HepG2 (cell line): ENCODE results near the gene GTF2H4. TPM values are rescaled to one million over a fixed set of nuclear protein-coding genes. Genes with fewer than 3 reads are reported as not detected.

Source experiments
- ATAC-seq: fragments of 200-7000 bp; cut with Tn5 transposase; 3 replicates; pipeline ENCODE4 v1.9.1; 2020; ENCODE audit warnings: mild to moderate bottlenecking, moderate library complexity
- BruUV-seq: library from RNA; stranded (reverse); fragments of 400-500 nt; replicated peaks from 2 replicates; lab custom pipeline; 2021; lab: Mats Ljungman, UMichigan
- CTCF ChIA-PET: fragments of 300-600 bp; formaldehyde crosslinking; extraction: SDS; loops from one replicate; lab custom pipeline; 2021; ENCODE audit warnings: low total read pairs, inconsistent platforms, low intra/inter-chr PET ratio; lab: Yijun Ruan, JAX
- POLR2A ChIA-PET: fragments of 350-600 bp; sonication (Branson Sonifier 250); formaldehyde crosslinking; loops from one replicate; lab custom pipeline; 2020; ENCODE audit warnings: antibody characterized with exemption, inconsistent platforms; lab: Yijun Ruan, JAX
- DNase-seq: peaks from one replicate; pipeline ENCODE4 v3.0.0-alpha.2; 2015; ENCODE audit warnings: low spot score
- FAIRE-seq: peaks from 3 replicates; lab custom pipeline; 2011; peaks lifted over from hg19 to GRCh38; lab: Jason Lieb, UNC
- H2AFZ ChIP-seq: one replicate; pipeline ENCODE4 v1.6.1; 2011; ENCODE audit warnings: low read length, inconsistent platforms
- H3K27ac ChIP-seq: fragments of 300-600 bp; 3 replicates; pipeline ENCODE4 v1.8.0; 2011; ENCODE audit warnings: mixed run types, mild to moderate bottlenecking, mixed read lengths, low read length, inconsistent platforms; ENCODE audit not compliant: insufficient read depth; ENCODE audit errors: extremely low read length
- H3K27me3 ChIP-seq, 2 experiments: fragments of 200-600 bp in 1 of 2; 2 replicates in 1 of 2; 3 replicates in 1 of 2; pipeline versions ENCODE4 v1.6.0 to v1.8.0; 2011; ENCODE audit warnings: low read length in 2 of 2, mild to moderate bottlenecking in 2 of 2, moderate library complexity in 2 of 2, inconsistent platforms in 1 of 2; ENCODE audit not compliant: insufficient read depth in 2 of 2, control insufficient read depth in 1 of 2
- H3K36me3 ChIP-seq, 2 experiments: fragments of 200-600 bp in 1 of 2; replicated peaks in 1 of 2; 2 replicates in 1 of 2; 3 replicates in 1 of 2; pipeline versions ENCODE4 v1.5.1 to v1.8.0; 2011; ENCODE audit warnings: low read length in 2 of 2, inconsistent platforms in 1 of 2; ENCODE audit not compliant: insufficient read depth in 2 of 2, control insufficient read depth in 1 of 2
- H3K4me1 ChIP-seq: 2 replicates; pipeline ENCODE4 v1.5.1; 2012; ENCODE audit warnings: low read length, inconsistent platforms; ENCODE audit not compliant: insufficient read depth
- H3K4me2 ChIP-seq: 2 replicates; pipeline ENCODE4 v1.6.0; 2011; ENCODE audit warnings: low read depth, low read length, inconsistent platforms
- H3K4me3 ChIP-seq, 3 experiments: fragments of 200-600 bp in 1 of 3; sonication (generic), shearing (Covaris generic) in 1 of 3; replicated peaks in 1 of 3; 2 replicates each; pipeline ENCODE4 v1.5.1; 2011 to 2016; ENCODE audit warnings: low read length in 3 of 3, inconsistent platforms in 2 of 3, low read depth in 2 of 3, mild to moderate bottlenecking in 2 of 3, control low read depth in 1 of 3, mixed read lengths in 1 of 3; ENCODE audit not compliant: insufficient read depth in 1 of 3
- H3K79me2 ChIP-seq: one replicate; pipeline ENCODE4 v1.6.1; 2011; ENCODE audit warnings: low read length, inconsistent platforms; ENCODE audit not compliant: insufficient read depth
- H3K9ac ChIP-seq: 2 replicates; pipeline ENCODE4 v1.6.0; 2011; ENCODE audit warnings: mild to moderate bottlenecking, low read depth, low read length, inconsistent platforms; ENCODE audit not compliant: insufficient read depth
- H3K9me3 ChIP-seq: 2 replicates; pipeline ENCODE4 v1.5.1; 2012; ENCODE audit warnings: mild to moderate bottlenecking, low read length
- H4K20me1 ChIP-seq: 2 replicates; pipeline ENCODE4 v1.6.0; 2011; ENCODE audit warnings: inconsistent platforms, mild to moderate bottlenecking, low read length, moderate library complexity; ENCODE audit not compliant: insufficient read depth
- GFI1 ChIP-seq: sonication (generic); formaldehyde crosslinking; IDR thresholded peaks from 2 replicates; pipeline ENCODE4 v1.5.0; 2020; ENCODE audit warnings: missing genetic modification reagents, mild to moderate bottlenecking, borderline replicate concordance
- HDAC6 ChIP-seq: fragments of 200-600 bp; sonication (generic); IDR thresholded peaks from 2 replicates; pipeline ENCODE4 v1.7.0; 2017; ENCODE audit warnings: mild to moderate bottlenecking, antibody characterized with exemption, low read length, low read depth
- HMG20B ChIP-seq: conservative IDR thresholded peaks from 2 replicates; pipeline ENCODE4 v1.6.1; 2016; ENCODE audit warnings: missing genetic modification reagents, missing compliant biosample characterization
- KDM2A ChIP-seq: sonication (generic); formaldehyde crosslinking; IDR thresholded peaks from 2 replicates; pipeline ENCODE4 v1.4.0; 2020; ENCODE audit warnings: low read depth, missing genetic modification reagents, borderline replicate concordance
- MAF1 ChIP-seq: sonication (generic); formaldehyde crosslinking; IDR thresholded peaks from 2 replicates; pipeline ENCODE4 v1.5.0; 2020; ENCODE audit warnings: missing genetic modification reagents, borderline replicate concordance
- NR2F6 ChIP-seq, 2 experiments: IDR thresholded peaks; 2 replicates each; pipeline ENCODE4 v1.6.1; 2016; ENCODE audit warnings: antibody characterized with exemption in 1 of 2, mild to moderate bottlenecking in 1 of 2
- ONECUT2 ChIP-seq: sonication (generic); formaldehyde crosslinking; IDR thresholded peaks from 2 replicates; pipeline ENCODE4 v1.4.0; 2020; ENCODE audit warnings: missing genetic modification reagents
- POGZ ChIP-seq: sonication (generic); formaldehyde crosslinking; IDR thresholded peaks from 2 replicates; pipeline ENCODE4 v1.4.0; 2020; ENCODE audit warnings: mild to moderate bottlenecking, missing genetic modification reagents
- RAD21 ChIP-seq: fragments of 450-650 bp; formaldehyde crosslinking; IDR thresholded peaks from 2 replicates; pipeline ENCODE4 v1.5.0; 2020; ENCODE audit warnings: mild to moderate bottlenecking
- SALL1 ChIP-seq: sonication (generic); formaldehyde crosslinking; IDR thresholded peaks from 2 replicates; pipeline ENCODE4 v1.8.0; 2022; ENCODE audit warnings: mild to moderate bottlenecking, missing genetic modification reagents
- SAP130 ChIP-seq: IDR thresholded peaks from 2 replicates; pipeline ENCODE4 v1.6.1; 2016; ENCODE audit warnings: low read depth
- SP1 ChIP-seq, 2 experiments: fragments of 450-650 bp in 1 of 2; sonication (generic) in 1 of 2; formaldehyde crosslinking in 1 of 2; IDR thresholded peaks; 2 replicates each; pipeline versions ENCODE4 v1.4.0 to v1.6.1; 2016 to 2020; ENCODE audit warnings: missing genetic modification reagents in 1 of 2
- ZC3H4 ChIP-seq: sonication (generic); formaldehyde crosslinking; IDR thresholded peaks from 2 replicates; pipeline ENCODE4 v1.4.0; 2020; ENCODE audit warnings: missing genetic modification reagents, borderline replicate concordance
- ZNF10 ChIP-seq: sonication (generic); formaldehyde crosslinking; IDR thresholded peaks from 2 replicates; pipeline ENCODE4 v1.4.0; 2020; ENCODE audit warnings: mild to moderate bottlenecking, low read depth, missing genetic modification reagents, borderline replicate concordance
- ZNF598 ChIP-seq: sonication (generic); formaldehyde crosslinking; IDR thresholded peaks from 2 replicates; pipeline ENCODE4 v1.5.1; 2020; ENCODE audit warnings: mild to moderate bottlenecking, missing genetic modification reagents, borderline replicate concordance
- ZNF629 ChIP-seq: sonication (generic); formaldehyde crosslinking; conservative IDR thresholded peaks from 2 replicates; pipeline ENCODE4 v1.5.0; 2020; ENCODE audit warnings: missing genetic modification reagents
- ZNF678 ChIP-seq: sonication (generic); formaldehyde crosslinking; IDR thresholded peaks from 2 replicates; pipeline ENCODE4 v1.4.0; 2020; ENCODE audit warnings: mild to moderate bottlenecking, missing genetic modification reagents
- ZNF747 ChIP-seq: sonication (generic); formaldehyde crosslinking; IDR thresholded peaks from 2 replicates; pipeline ENCODE4 v1.8.1; 2023; ENCODE audit warnings: missing genetic modification reagents, mild to moderate bottlenecking, borderline replicate concordance
- WGBS: methylation state at CpG from one replicate; pipeline ENCODE4 v1.1.6; 2017; ENCODE audit warnings: low lambda C conversion rate; 5-methylcytosine and 5-hydroxymethylcytosine counted together
- in situ Hi-C: cut with HindIII; loops from 2 replicates; pipeline ENCODE4 v1.10.0; 2017; ENCODE audit warnings: low pct_unique_long_range_greater_than_20kb; ENCODE audit not compliant: extremely low pct_ligation_motif_present
- intact Hi-C: fragments of 100-400 bp; cut with micrococcal nuclease; formaldehyde crosslinking; loops from one replicate; pipeline ENCODE4 v1.10.0; 2022; ENCODE audit not compliant: unreplicated experiment
- polyA plus RNA-seq, 8 experiments: library from polyadenylated mRNA; depleted of rRNA in 3 of 8; stranded (reverse) in 7 of 8; unstranded in 1 of 8; fragments of >200 nt; fragmentation: Illumina TruSeq in 4 of 8; extraction: Trizol in 4 of 8; gene quantifications; 2 replicates each; pipeline versions ENCODE4 v1.2.1 to v1.2.3, GENCODE V29; 2011 to 2016; ENCODE audit warnings: low read depth in 4 of 8, missing spikeins in 1 of 8, mixed read lengths in 1 of 8; ENCODE audit not compliant: insufficient read depth in 1 of 8
- total RNA-seq, 5 experiments: library from RNA; depleted of rRNA; stranded (reverse); fragments of >200 nt; fragmentation: Illumina TruSeq; extraction: Trizol; gene quantifications; 2 replicates each; pipeline ENCODE4 v1.2.3, GENCODE V29; 2016; ENCODE audit warnings: low read depth in 1 of 5
- TF ChIP-seq, protein P1 (sequence below): sonication (generic); formaldehyde crosslinking; IDR thresholded peaks from 2 replicates; pipeline ENCODE4 v1.4.0; 2020; ENCODE audit warnings: low read depth, mild to moderate bottlenecking, missing genetic modification reagents
- TF ChIP-seq, protein P2 (sequence below): IDR thresholded peaks from 2 replicates; pipeline ENCODE4 v1.6.1; 2012; ENCODE audit warnings: inconsistent platforms

The GTF2H4 gene
- total and polyA plus RNA-seq, 2 of the 13 experiments (the other 11 are each of a cell fraction or from before 2014, with no cell fraction given): 15.9 to 49.3 TPM

DNA sequence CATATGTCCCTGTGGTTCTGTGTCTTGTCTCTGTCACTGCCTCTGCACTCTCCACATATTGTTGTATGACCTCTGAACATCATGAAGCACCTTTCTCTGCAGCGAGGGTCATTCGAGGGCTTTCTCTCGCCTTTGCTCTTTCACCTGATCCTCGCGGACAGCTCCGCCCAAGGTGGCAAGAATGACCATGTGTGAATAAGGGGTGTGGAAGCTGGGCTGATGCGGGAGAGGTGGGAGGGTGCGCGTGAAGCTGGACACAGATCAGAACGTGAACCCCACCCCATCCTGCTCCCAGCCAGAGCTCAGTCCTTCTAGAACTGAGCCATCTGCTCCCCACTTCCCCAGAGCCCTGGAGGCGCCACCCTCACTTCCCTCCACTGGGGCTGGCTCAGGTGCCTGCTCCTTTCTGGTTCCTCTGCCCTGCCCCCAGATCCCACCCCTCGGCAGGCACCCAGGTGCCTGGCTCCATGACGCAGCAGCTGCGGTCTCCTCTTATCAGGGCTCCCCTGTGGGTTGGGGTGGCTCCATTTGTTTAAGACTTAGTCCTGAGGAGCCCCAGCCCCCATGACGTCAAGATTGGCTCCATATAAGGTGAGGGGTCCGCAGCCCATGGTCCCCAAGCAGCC is 32.5 kb downstream of the GTF2H4 start, which contains the start of gene MUCL3 (continued):
- no peak for TF ChIP-seq ZNF747

DNA sequence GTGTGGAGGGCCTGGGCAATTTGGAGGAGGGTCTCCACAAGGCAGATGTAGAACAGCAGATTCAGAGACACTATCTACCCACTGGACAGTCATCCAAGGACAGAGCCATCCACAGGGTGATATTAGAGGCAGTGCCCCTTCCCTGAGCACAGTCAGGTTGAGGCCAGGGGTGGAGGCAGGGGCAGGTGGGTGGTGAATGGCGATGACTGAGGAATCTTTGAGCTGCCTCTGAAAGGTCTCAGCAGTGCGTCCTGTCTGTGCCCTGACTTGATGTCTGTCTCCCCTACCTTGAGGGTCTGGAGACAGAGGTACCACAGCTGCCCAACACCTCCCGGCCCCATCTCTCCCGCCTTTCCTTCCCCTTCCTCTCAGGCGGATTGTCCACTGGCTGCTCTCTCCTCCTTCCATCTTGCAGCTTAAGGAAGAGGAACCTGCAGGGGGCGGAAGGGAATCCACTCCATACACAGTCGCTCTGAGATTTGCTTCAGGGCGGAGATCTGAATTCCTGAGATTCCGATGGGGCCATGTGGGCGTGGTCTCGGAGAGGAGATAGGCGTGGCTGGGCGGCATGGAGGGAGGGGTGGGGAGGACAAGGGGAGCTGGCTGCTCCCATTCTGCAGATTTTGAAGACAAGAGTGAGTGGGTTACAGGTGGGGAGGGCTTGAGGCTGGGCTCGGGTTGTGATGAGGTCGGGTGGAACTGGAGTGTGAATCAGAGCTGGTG is 34.5 kb downstream of the GTF2H4 start:
- no peak overlapping the region for H2AFZ ChIP-seq
- TF ChIP-seq NR2F6 (IDR thresholded peaks at IDR 0.05) (no peak), NR2F6 (CRISPR knock-in tag; IDR thresholded peaks at IDR 0.05) (peak; percentile 32; the same call in 1 of the 2 replicates), POGZ (0 out of 2 replicates have a peak, but pooled peaks have one; percentile 25), ZNF629 (CRISPR knock-in tag) (peak; percentile 88), RAD21 (CRISPR knock-in tag) (peak; percentile 50; the same call in 1 of the 2 replicates), MAF1 (CRISPR knock-in tag) (no peak), SAP130 (CRISPR knock-in tag) (0 out of 2 replicates have a peak, but pooled peaks have one; percentile 26), SALL1 (CRISPR knock-in tag) (peak; percentile 48; the same call in 1 of the 2 replicates), ZNF598 (CRISPR knock-in tag) (peak; percentile 27; the same call in 1 of the 2 replicates), HDAC6 (no peak), ZNF10 (CRISPR knock-in tag) (no peak), KDM2A (peak; percentile 16; the same call in 1 of the 2 replicates), SP1 (IDR thresholded peaks at IDR 0.05) (no peak), SP1 (CRISPR knock-in tag; IDR thresholded peaks at IDR 0.05) (peak; percentile 72), ZNF678 (CRISPR knock-in tag) (no peak), ZC3H4 (CRISPR knock-in tag) (no peak), ONECUT2 (CRISPR knock-in tag) (no peak), HMG20B (CRISPR knock-in tag) (peak; percentile 91), GFI1 (peak; percentile 98)
- TF ChIP-seq, protein P1, sequence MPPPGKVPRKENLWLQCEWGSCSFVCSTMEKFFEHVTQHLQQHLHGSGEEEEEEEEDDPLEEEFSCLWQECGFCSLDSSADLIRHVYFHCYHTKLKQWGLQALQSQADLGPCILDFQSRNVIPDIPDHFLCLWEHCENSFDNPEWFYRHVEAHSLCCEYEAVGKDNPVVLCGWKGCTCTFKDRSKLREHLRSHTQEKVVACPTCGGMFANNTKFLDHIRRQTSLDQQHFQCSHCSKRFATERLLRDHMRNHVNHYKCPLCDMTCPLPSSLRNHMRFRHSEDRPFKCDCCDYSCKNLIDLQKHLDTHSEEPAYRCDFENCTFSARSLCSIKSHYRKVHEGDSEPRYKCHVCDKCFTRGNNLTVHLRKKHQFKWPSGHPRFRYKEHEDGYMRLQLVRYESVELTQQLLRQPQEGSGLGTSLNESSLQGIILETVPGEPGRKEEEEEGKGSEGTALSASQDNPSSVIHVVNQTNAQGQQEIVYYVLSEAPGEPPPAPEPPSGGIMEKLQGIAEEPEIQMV (CRISPR knock-in tag): 0 out of 2 replicates have a peak, but pooled peaks have one; percentile 41
- TF ChIP-seq, protein P2, sequence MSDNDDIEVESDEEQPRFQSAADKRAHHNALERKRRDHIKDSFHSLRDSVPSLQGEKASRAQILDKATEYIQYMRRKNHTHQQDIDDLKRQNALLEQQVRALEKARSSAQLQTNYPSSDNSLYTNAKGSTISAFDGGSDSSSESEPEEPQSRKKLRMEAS: 0 out of 2 replicates have a peak, but pooled peaks have one; percentile 30

More for the DNA sequence above, 34.5 kb downstream of the GTF2H4 start:
- 8% methylated on average over 15 of the region's 15 CpGs for WGBS
- Histone ChIP-seq H3K9me3 (no peaks in the 10 kb centered on the region), H3K4me2 (peak overlapping the region; percentile 5; the same call in 1 of the 2 replicates), H3K4me3 (no peak overlapping the region), H3K27ac (no peak overlapping the region), H3K9ac (no peak overlapping the region), H3K27me3 (peaks cover 2 to 39% of the 10 kb centered on the region in 2 experiments), H3K36me3 (no peaks in the 10 kb centered on the region), H3K4me1 (peaks cover 18% of the 10 kb centered on the region), H3K79me2 (no peaks in the 10 kb centered on the region), H4K20me1 (no peaks in the 10 kb centered on the region)
- POLR2A ChIA-PET: interaction anchor here (0.7 to 1.6 kb wide), 3 partner anchors 19 to 35 kb away, joined by 3 to 7 read pairs (median 6); partner anchors contain the start of genes GTF2H4 and VARS2
- in situ Hi-C loops: no loop called here
- FAIRE-seq: peak; percentile 94
- no TSS peak for BruUV-seq
- intact Hi-C loops: loop anchor here (1.0 kb wide), 1 partner anchor 100 kb away; no protein-coding TSS in a partner anchor
- ATAC-seq: peak; percentile 87
- peak; percentile 86 for DNase-seq
- CTCF ChIA-PET: interaction anchor here (2.0 to 2.1 kb wide), 2 partner anchors 99 to 126 kb away, joined by 5 to 7 read pairs; no protein-coding TSS in a partner anchor
